ENCODE results near the gene UCN.

DNA sequence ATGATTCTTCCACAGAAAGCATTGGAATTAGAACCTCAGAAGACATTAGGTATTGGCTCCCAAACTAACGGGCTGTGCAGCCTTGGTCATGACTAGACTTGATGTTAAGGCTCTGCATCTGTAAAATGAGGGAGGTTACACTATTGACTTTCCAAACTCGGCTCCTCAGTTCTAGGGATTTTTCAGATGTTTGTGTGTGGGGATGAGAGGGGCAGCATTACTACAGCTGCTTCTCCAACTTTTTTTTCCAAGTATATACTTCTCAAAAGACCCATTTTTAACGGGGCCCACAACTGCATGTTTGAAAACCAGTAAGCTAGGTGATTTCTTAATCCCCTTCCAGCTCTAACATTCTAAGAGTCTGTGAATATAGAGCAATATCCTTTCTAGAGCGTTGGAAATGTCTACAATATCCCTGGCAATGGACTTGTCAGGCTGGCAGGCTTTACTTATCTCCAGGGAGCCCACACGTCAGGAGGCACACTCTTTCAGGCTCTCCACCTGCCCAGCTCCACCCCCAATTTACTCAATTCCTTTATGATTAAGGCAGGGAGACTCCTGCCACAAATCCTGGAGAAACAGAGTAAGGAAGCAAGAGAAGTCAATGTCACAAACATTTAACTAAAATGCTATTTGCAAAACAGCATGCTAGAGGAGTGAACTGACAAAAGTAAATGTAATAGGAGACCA is 15.5 kb upstream of the UCN start:
- TF ChIP-seq POLR2AphosphoS5 (IDR thresholded peaks at IDR 0.05; ENCODE audit: insufficient read depth, low read depth, low read length) (no peak), POLR2A (IDR thresholded peaks at IDR 0.05; ENCODE audit: low read depth, low read length) (no peak), EZH2 (IDR thresholded peaks at IDR 0.05; ENCODE audit: borderline replicate concordance, low read depth, low read length, severe bottlenecking) (no peak), JUN (IDR thresholded peaks at IDR 0.05; ENCODE audit: borderline replicate concordance, insufficient read depth, insufficient read length, low read depth) (no peak), MYC (IDR thresholded peaks at IDR 0.05; ENCODE audit: low read depth, low read length) (no peak)
- TF ChIP-seq, protein P1, sequence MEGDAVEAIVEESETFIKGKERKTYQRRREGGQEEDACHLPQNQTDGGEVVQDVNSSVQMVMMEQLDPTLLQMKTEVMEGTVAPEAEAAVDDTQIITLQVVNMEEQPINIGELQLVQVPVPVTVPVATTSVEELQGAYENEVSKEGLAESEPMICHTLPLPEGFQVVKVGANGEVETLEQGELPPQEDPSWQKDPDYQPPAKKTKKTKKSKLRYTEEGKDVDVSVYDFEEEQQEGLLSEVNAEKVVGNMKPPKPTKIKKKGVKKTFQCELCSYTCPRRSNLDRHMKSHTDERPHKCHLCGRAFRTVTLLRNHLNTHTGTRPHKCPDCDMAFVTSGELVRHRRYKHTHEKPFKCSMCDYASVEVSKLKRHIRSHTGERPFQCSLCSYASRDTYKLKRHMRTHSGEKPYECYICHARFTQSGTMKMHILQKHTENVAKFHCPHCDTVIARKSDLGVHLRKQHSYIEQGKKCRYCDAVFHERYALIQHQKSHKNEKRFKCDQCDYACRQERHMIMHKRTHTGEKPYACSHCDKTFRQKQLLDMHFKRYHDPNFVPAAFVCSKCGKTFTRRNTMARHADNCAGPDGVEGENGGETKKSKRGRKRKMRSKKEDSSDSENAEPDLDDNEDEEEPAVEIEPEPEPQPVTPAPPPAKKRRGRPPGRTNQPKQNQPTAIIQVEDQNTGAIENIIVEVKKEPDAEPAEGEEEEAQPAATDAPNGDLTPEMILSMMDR (IDR thresholded peaks at IDR 0.05; ENCODE audit: extremely low read depth in 1 of 2, insufficient read depth in 1 of 2, low read depth in 1 of 2, low read length in 2 of 2) = no peak
- TF ChIP-seq, protein P2, sequence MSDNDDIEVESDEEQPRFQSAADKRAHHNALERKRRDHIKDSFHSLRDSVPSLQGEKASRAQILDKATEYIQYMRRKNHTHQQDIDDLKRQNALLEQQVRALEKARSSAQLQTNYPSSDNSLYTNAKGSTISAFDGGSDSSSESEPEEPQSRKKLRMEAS (IDR thresholded peaks at IDR 0.05; ENCODE audit: insufficient read depth, insufficient read length) = no peak

Data from endothelial cell of umbilical vein (primary cell).